ENCODE data around the gene TMEFF2.

GRCh38 chr2:192183296-192183695 is 11.4 kb downstream of the TMEFF2 start:
- TF ChIP-seq ZNF121 (tag by site-specific recombination; IDR thresholded peaks at IDR 0.05) = no peak
- no peak for TF ChIP-seq ZNF239 (tag by site-specific recombination; IDR thresholded peaks at IDR 0.05)
- no peak for TF ChIP-seq CTCF (tag by site-specific recombination; IDR thresholded peaks at IDR 0.05)
- no peak for TF ChIP-seq ZNF114 (tag by site-specific recombination; IDR thresholded peaks at IDR 0.05)
- TF ChIP-seq ZNF324 (tag by site-specific recombination; IDR thresholded peaks at IDR 0.05) = no peak
- TF ChIP-seq YY1 (tag by site-specific recombination; IDR thresholded peaks at IDR 0.05) = no peak
- no peak for TF ChIP-seq ZNF664 (tag by site-specific recombination; IDR thresholded peaks at IDR 0.05)
- TF ChIP-seq ZNF510 (tag by site-specific recombination; IDR thresholded peaks at IDR 0.05; ENCODE audit: insufficient replicate concordance) = no peak
- no peak for TF ChIP-seq ZNF792 (tag by site-specific recombination; IDR thresholded peaks at IDR 0.05)
- no peak for TF ChIP-seq ZNF274 (IDR thresholded peaks at IDR 0.05; ENCODE audit: low read length)
- TF ChIP-seq ZNF274 (tag by site-specific recombination; IDR thresholded peaks at IDR 0.05; ENCODE audit: borderline replicate concordance) = no peak
- TF ChIP-seq ZNF214 (tag by site-specific recombination; IDR thresholded peaks at IDR 0.05; ENCODE audit: borderline replicate concordance) = no peak
- TF ChIP-seq ZNF138 (tag by site-specific recombination; IDR thresholded peaks at IDR 0.05; ENCODE audit: borderline replicate concordance) = no peak
- no peak for TF ChIP-seq ZNF473 (tag by site-specific recombination; IDR thresholded peaks at IDR 0.05)
- no peak for TF ChIP-seq PRDM10 (tag by site-specific recombination; IDR thresholded peaks at IDR 0.05)

All from HEK293 (cell line).